Uterus (tissue), 2 donors: ENCODE data around the gene OR52A5.

Source experiments
- POLR2A ChIP-seq, 2 donors: fragments of 450-650 bp; IDR thresholded peaks; one replicate each; pipeline ENCODE4 v1.6.1; 2016; ENCODE audit warnings: antibody characterized with exemption in 2 of 2, mild to moderate bottlenecking in 1 of 2, moderate library complexity in 1 of 2
- TF ChIP-seq, protein P1 (sequence below), 4 experiments: fragments of 200-600 bp in 2 of 4; fragments of 450-650 bp in 2 of 4; sonication (generic) in 2 of 4; IDR thresholded peaks; one replicate each; pipeline ENCODE4 v1.5.1; 2016 to 2019; ENCODE audit warnings: antibody characterized with exemption in 4 of 4, mild to moderate bottlenecking in 2 of 4, moderate library complexity in 1 of 4

DNA sequence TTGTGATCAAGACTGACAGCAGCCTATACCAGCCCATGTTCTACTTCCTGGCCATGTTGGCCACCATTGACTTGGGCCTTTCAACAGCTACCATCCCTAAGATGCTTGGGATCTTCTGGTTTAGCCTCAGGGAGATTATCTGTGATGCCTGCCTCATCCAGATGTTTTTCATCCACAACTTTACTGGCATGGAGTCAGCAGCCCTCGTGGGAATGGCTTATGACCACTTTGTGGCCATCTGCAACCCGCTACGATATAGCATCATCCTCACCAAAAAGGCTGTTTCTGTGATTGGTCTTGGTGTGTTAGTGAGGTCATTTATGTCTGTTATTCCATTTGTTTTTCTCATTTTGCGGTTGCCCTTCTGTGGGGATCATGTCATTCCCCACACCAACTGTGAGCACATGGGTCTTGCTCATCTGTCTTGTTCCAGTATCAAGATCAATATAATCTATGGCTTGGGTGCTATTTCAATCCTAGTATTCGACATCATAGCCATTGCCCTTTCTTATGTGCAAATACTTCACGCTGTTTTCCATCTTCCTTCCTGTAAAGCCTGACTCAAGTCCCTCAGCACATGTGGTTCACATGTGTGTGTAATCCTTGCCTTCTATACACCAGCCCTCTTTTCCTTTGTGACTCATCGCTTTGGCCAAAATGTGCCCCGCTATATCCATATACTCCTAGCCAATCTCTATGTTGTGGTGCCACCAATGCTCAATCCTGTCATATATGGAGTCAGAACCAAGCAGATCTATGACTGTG is 45.2 kb downstream of the OR52A5 start:
- TF ChIP-seq, protein P1, sequence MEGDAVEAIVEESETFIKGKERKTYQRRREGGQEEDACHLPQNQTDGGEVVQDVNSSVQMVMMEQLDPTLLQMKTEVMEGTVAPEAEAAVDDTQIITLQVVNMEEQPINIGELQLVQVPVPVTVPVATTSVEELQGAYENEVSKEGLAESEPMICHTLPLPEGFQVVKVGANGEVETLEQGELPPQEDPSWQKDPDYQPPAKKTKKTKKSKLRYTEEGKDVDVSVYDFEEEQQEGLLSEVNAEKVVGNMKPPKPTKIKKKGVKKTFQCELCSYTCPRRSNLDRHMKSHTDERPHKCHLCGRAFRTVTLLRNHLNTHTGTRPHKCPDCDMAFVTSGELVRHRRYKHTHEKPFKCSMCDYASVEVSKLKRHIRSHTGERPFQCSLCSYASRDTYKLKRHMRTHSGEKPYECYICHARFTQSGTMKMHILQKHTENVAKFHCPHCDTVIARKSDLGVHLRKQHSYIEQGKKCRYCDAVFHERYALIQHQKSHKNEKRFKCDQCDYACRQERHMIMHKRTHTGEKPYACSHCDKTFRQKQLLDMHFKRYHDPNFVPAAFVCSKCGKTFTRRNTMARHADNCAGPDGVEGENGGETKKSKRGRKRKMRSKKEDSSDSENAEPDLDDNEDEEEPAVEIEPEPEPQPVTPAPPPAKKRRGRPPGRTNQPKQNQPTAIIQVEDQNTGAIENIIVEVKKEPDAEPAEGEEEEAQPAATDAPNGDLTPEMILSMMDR (IDR thresholded peaks at IDR 0.05): no peak
- TF ChIP-seq POLR2A (IDR thresholded peaks at IDR 0.05): no peak
